PC-9 (cell line): ENCODE results near the gene IL1R1. TPM values are rescaled to one million over a fixed set of nuclear protein-coding genes. Genes with fewer than 3 reads are reported as not detected.

ENCODE experiments used
- BruUV-seq: library from RNA; stranded (reverse); fragments of 400-500 nt; replicated peaks from 2 replicates; lab custom pipeline; 2021; lab: Mats Ljungman, UMichigan
- CTCF ChIA-PET: fragments of 300-600 bp; sonication (Branson Sonifier 250); formaldehyde crosslinking; loops from one replicate; lab custom pipeline; 2022; ENCODE audit warnings: antibody characterized with exemption; lab: Charles Lee
- POLR2A ChIA-PET: fragments of 300-600 bp; sonication (Branson Sonifier 250); formaldehyde crosslinking; loops from one replicate; lab custom pipeline; 2022; ENCODE audit warnings: antibody characterized with exemption; ENCODE audit not compliant: unreplicated experiment; lab: Charles Lee
- DNase-seq, 2 experiments: peaks; one replicate each; pipeline versions ENCODE4 v3.0.0 to v3.0.0-alpha.2; 2015 to 2022; ENCODE audit warnings: mixed read lengths in 1 of 2
- H2AFZ ChIP-seq: fragments of 200-600 bp; sonication (generic); 2 replicates; pipeline ENCODE4 v1.8.1; 2017; ENCODE audit warnings: antibody characterized with exemption
- H3F3A ChIP-seq: fragments of 200-600 bp; sonication (generic); 2 replicates; pipeline ENCODE4 v1.8.1; 2017; ENCODE audit warnings: antibody characterized with exemption, mild to moderate bottlenecking, low read depth; ENCODE audit not compliant: insufficient read depth
- H3K27ac ChIP-seq: fragments of 200-600 bp; sonication (generic); 2 replicates; pipeline ENCODE4 v1.6.1; 2016; ENCODE audit warnings: mixed run types
- H3K27me3 ChIP-seq: fragments of 200-600 bp; sonication (generic); 2 replicates; pipeline ENCODE4 v1.6.1; 2016; ENCODE audit warnings: low read depth, mixed run types; ENCODE audit not compliant: insufficient read depth
- H3K36me3 ChIP-seq: fragments of 200-600 bp; sonication (generic); 2 replicates; pipeline ENCODE4 v1.6.1; 2016; ENCODE audit warnings: low read depth, mixed run types
- H3K4me1 ChIP-seq: fragments of 200-600 bp; sonication (generic); replicated peaks from 2 replicates; pipeline ENCODE4 v1.6.1; 2016; ENCODE audit warnings: mixed run types; ENCODE audit not compliant: insufficient read depth
- H3K4me2 ChIP-seq: fragments of 200-600 bp; sonication (generic); 2 replicates; pipeline ENCODE4 v1.6.1; 2017; ENCODE audit warnings: mixed run types
- H3K4me3 ChIP-seq: fragments of 200-600 bp; sonication (generic); 2 replicates; pipeline ENCODE4 v1.6.1; 2016; ENCODE audit warnings: mixed run types
- H3K79me2 ChIP-seq: fragments of 200-600 bp; sonication (generic); 2 replicates; pipeline ENCODE4 v1.6.1; 2017; ENCODE audit warnings: low read depth, mixed run types
- H3K9me2 ChIP-seq: fragments of 200-600 bp; sonication (generic); 2 replicates; pipeline ENCODE4 v1.8.1; 2017; ENCODE audit warnings: mild to moderate bottlenecking; ENCODE audit not compliant: insufficient read depth
- H3K9me3 ChIP-seq: fragments of 200-600 bp; sonication (generic); 2 replicates; pipeline ENCODE4 v1.8.1; 2016; ENCODE audit warnings: low read depth; ENCODE audit not compliant: insufficient read depth
- H4K20me1 ChIP-seq: fragments of 200-600 bp; sonication (generic); 2 replicates; pipeline ENCODE4 v1.8.1; 2017; ENCODE audit not compliant: insufficient read depth
- CTCF ChIP-seq: fragments of 200-600 bp; sonication (generic); conservative IDR thresholded peaks from 2 replicates; pipeline ENCODE4 v1.6.1; 2017; ENCODE audit warnings: mixed run types, antibody characterized with exemption, mild to moderate bottlenecking, moderate library complexity
- EZH2 ChIP-seq: fragments of 200-600 bp; sonication (generic); IDR thresholded peaks from 2 replicates; pipeline ENCODE4 v1.8.0; 2017; ENCODE audit warnings: antibody characterized with exemption, low read depth
- intact Hi-C: fragments of 100-400 bp; cut with micrococcal nuclease; formaldehyde crosslinking; loops from one replicate; pipeline ENCODE4 v1.10.0; 2022; ENCODE audit not compliant: unreplicated experiment
- total RNA-seq: library from RNA; stranded (reverse); gene quantifications from 2 replicates; pipeline ENCODE4 v1.2.3, GENCODE V29; 2021

Gene IL1R1
- total RNA-seq, 1 experiment from 2014 or later, result 6.5 TPM

GRCh38 chr2:102197389-102198137 is 55.0 kb downstream of the IL1R1 start:
- Histone ChIP-seq H2AFZ (peak overlapping the region; percentile 73), H3K27ac (no peak overlapping the region), H3K36me3 (no peaks in the 10 kb centered on the region), H3K4me1 (peaks cover 20% of the 10 kb centered on the region), H3K9me3 (no peaks in the 10 kb centered on the region), H3K79me2 (no peaks in the 10 kb centered on the region), H3K9me2 (no peaks in the 10 kb centered on the region), H3K27me3 (no peaks in the 10 kb centered on the region), H3F3A (no peaks in the 10 kb centered on the region), H3K4me3 (no peak overlapping the region), H4K20me1 (no peaks in the 10 kb centered on the region), H3K4me2 (no peak overlapping the region)
- DNase-seq, result no peak
- ChIA-PET POLR2A (no interaction called here), CTCF (interaction anchor here (0.6 kb wide), 1 partner anchor 206 kb away, joined by 3 read pairs; the partner anchor contains the start of gene IL1R2)
- TF ChIP-seq EZH2 (no peak), CTCF (no peak)
- no TSS peak for BruUV-seq
- intact Hi-C loops, result no loop called here

- Histone ChIP-seq H2AFZ (no peak overlapping the region), H3K9me3 (peaks cover 4% of the 10 kb centered on the region), H3K4me2 (no peak overlapping the region), H3F3A (no peaks in the 10 kb centered on the region), H3K27me3 (no peaks in the 10 kb centered on the region), H3K27ac (no peak overlapping the region), H3K4me3 (no peak overlapping the region), H3K36me3 (no peaks in the 10 kb centered on the region), H4K20me1 (no peaks in the 10 kb centered on the region), H3K4me1 (peaks cover 8% of the 10 kb centered on the region), H3K79me2 (no peaks in the 10 kb centered on the region), H3K9me2 (no peaks in the 10 kb centered on the region)
- intact Hi-C loops, result no loop called here
- POLR2A ChIA-PET, result no interaction called here
- no peak for TF ChIP-seq CTCF
- no peak for TF ChIP-seq EZH2
- CTCF ChIA-PET, result no interaction called here
- no TSS peak for BruUV-seq
- no peak for DNase-seq
Measured at GRCh38 chr2:102200539-102200938, 58.0 kb downstream of the IL1R1 start.

- ChIA-PET CTCF (no interaction called here), POLR2A (no interaction called here)
- H3K4me2 ChIP-seq, result no peak overlapping the region
- no peaks in the 10 kb centered on the region for H3K9me2 ChIP-seq
- no peaks in the 10 kb centered on the region for H3K36me3 ChIP-seq
- no peak for DNase-seq
- no peaks in the 10 kb centered on the region for H4K20me1 ChIP-seq
- TF ChIP-seq EZH2, result no peak
- no peak for TF ChIP-seq CTCF
- H3K4me1 ChIP-seq, result no peaks in the 10 kb centered on the region
- H3K27ac ChIP-seq, result no peak overlapping the region
- no peaks in the 10 kb centered on the region for H3K27me3 ChIP-seq
- intact Hi-C loops, result no loop called here
- peaks cover 4% of the 10 kb centered on the region for H3K9me3 ChIP-seq
- no peaks in the 10 kb centered on the region for H3F3A ChIP-seq
- no TSS peak for BruUV-seq
- H3K79me2 ChIP-seq, result no peaks in the 10 kb centered on the region
- H3K4me3 ChIP-seq, result no peak overlapping the region
- H2AFZ ChIP-seq, result no peak overlapping the region
Measured at GRCh38 chr2:102204638-102205037, 62.1 kb downstream of the IL1R1 start.
